KMS-11 (cell line): ENCODE results near the gene TBX5.

ENCODE experiments used
- H2AFZ ChIP-seq: fragments of 200-600 bp; sonication (generic); 2 replicates; pipeline ENCODE4 v1.6.1; 2016; ENCODE audit warnings: antibody characterized with exemption, mixed run types, low read depth
- H3K27ac ChIP-seq: fragments of 200-600 bp; sonication (generic); 2 replicates; pipeline ENCODE4 v1.6.1; 2016; ENCODE audit warnings: mild to moderate bottlenecking, mixed run types
- H3K27me3 ChIP-seq: fragments of 200-600 bp; sonication (generic); 2 replicates; pipeline ENCODE4 v1.6.1; 2017; ENCODE audit warnings: mild to moderate bottlenecking, low read depth, mixed run types, moderate library complexity; ENCODE audit not compliant: insufficient read depth
- H3K36me3 ChIP-seq: fragments of 200-600 bp; sonication (generic); 2 replicates; pipeline ENCODE4 v1.6.1; 2017; ENCODE audit warnings: mild to moderate bottlenecking, mixed run types; ENCODE audit not compliant: insufficient read depth
- H3K4me1 ChIP-seq: fragments of 200-600 bp; sonication (generic); 2 replicates; pipeline ENCODE4 v1.6.1; 2016; ENCODE audit warnings: mild to moderate bottlenecking, low read depth, mixed run types; ENCODE audit not compliant: poor library complexity, severe bottlenecking
- H3K4me2 ChIP-seq: fragments of 200-600 bp; sonication (generic); 2 replicates; pipeline ENCODE4 v1.7.0; 2016; ENCODE audit warnings: mild to moderate bottlenecking, mixed run types
- H3K4me3 ChIP-seq: fragments of 200-600 bp; sonication (generic); IDR thresholded peaks from 2 replicates; pipeline ENCODE4 v1.6.1; 2017; ENCODE audit warnings: low read depth, low read length, mixed read lengths; ENCODE audit not compliant: insufficient read depth
- H3K79me2 ChIP-seq: fragments of 200-600 bp; sonication (generic); 2 replicates; pipeline ENCODE4 v1.6.1; 2016; ENCODE audit warnings: low read depth, mixed run types; ENCODE audit not compliant: insufficient read depth
- H3K9ac ChIP-seq: fragments of 200-600 bp; sonication (generic); 2 replicates; pipeline ENCODE4 v1.6.1; 2016; ENCODE audit warnings: mild to moderate bottlenecking, mixed run types
- H4K20me1 ChIP-seq: fragments of 200-600 bp; sonication (generic); 2 replicates; pipeline ENCODE4 v1.6.1; 2016; ENCODE audit warnings: mild to moderate bottlenecking, mixed run types; ENCODE audit not compliant: insufficient read depth
- CTCF ChIP-seq: fragments of 200-600 bp; sonication (generic); conservative IDR thresholded peaks from 2 replicates; pipeline ENCODE4 v1.6.1; 2017; ENCODE audit warnings: low read depth, mild to moderate bottlenecking, antibody characterized with exemption, low read length, moderate library complexity, mixed read lengths

Gene TBX5

GRCh38 chr12:114441039-114441383 is 35.1 kb upstream of the TBX5 start:
- Histone ChIP-seq H2AFZ (no peak overlapping the region), H3K9ac (no peak overlapping the region), H4K20me1 (no peaks in the 10 kb centered on the region), H3K4me2 (no peak overlapping the region), H3K4me1 (no peaks in the 10 kb centered on the region), H3K36me3 (no peaks in the 10 kb centered on the region), H3K79me2 (no peaks in the 10 kb centered on the region), H3K27me3 (no peaks in the 10 kb centered on the region), H3K4me3 (no peak overlapping the region), H3K27ac (no peak overlapping the region)
- TF ChIP-seq CTCF, result no peak

GRCh38 chr12:114440270-114441038 is 34.5 kb upstream of the TBX5 start:
- H3K4me2 ChIP-seq, result no peak overlapping the region
- no peak for TF ChIP-seq CTCF
- H2AFZ ChIP-seq, result no peak overlapping the region
- no peak overlapping the region for H3K9ac ChIP-seq
- no peak overlapping the region for H3K27ac ChIP-seq
- no peaks in the 10 kb centered on the region for H3K27me3 ChIP-seq
- H4K20me1 ChIP-seq, result no peaks in the 10 kb centered on the region
- H3K79me2 ChIP-seq, result no peaks in the 10 kb centered on the region
- H3K4me1 ChIP-seq, result no peaks in the 10 kb centered on the region
- no peak overlapping the region for H3K4me3 ChIP-seq
- no peaks in the 10 kb centered on the region for H3K36me3 ChIP-seq

- no peaks in the 10 kb centered on the region for H3K79me2 ChIP-seq
- no peaks in the 10 kb centered on the region for H4K20me1 ChIP-seq
- no peaks in the 10 kb centered on the region for H3K4me1 ChIP-seq
- H2AFZ ChIP-seq, result no peak overlapping the region
- H3K27ac ChIP-seq, result no peak overlapping the region
- H3K4me3 ChIP-seq, result no peak overlapping the region
- H3K4me2 ChIP-seq, result no peak overlapping the region
- no peaks in the 10 kb centered on the region for H3K27me3 ChIP-seq
- TF ChIP-seq CTCF, result no peak
- H3K9ac ChIP-seq, result no peak overlapping the region
- H3K36me3 ChIP-seq, result no peaks in the 10 kb centered on the region
Observed at GRCh38 chr12:114439817-114440216, 33.9 kb upstream of the TBX5 start.

- no peaks in the 10 kb centered on the region for H4K20me1 ChIP-seq
- TF ChIP-seq CTCF, result no peak
- no peaks in the 10 kb centered on the region for H3K36me3 ChIP-seq
- no peak overlapping the region for H3K9ac ChIP-seq
- H2AFZ ChIP-seq, result no peak overlapping the region
- no peaks in the 10 kb centered on the region for H3K79me2 ChIP-seq
- H3K4me1 ChIP-seq, result no peaks in the 10 kb centered on the region
- no peak overlapping the region for H3K4me2 ChIP-seq
- H3K4me3 ChIP-seq, result no peak overlapping the region
- no peaks in the 10 kb centered on the region for H3K27me3 ChIP-seq
- H3K27ac ChIP-seq, result no peak overlapping the region
Observed at GRCh38 chr12:114439261-114439683, 33.3 kb upstream of the TBX5 start.
